Left lobe of liver (tissue), 2 donors: ENCODE data around the gene LSP1. TPM values are rescaled to one million over a fixed set of nuclear protein-coding genes. Genes with fewer than 3 reads are reported as not detected.

Experiments
- ATAC-seq: fragments of 200-7000 bp; cut with Tn5 transposase; one replicate; pipeline ENCODE4 v1.9.1; 2020; ENCODE audit warnings: mild to moderate bottlenecking, moderate library complexity
- DNase-seq: peaks from one replicate; pipeline ENCODE4 v3.0.0-alpha.2; 2020; ENCODE audit warnings: low spot score
- total RNA-seq: library from RNA; stranded (reverse); gene quantifications from one replicate; pipeline ENCODE4 v1.2.1, GENCODE V29; 2021
- donor health status: DM: no; HTN: no; CAD: no; lungs with moderate emphysema.
- donor health status: DM: no; HTN: yes; CAD: no.

The LSP1 gene
- total RNA-seq, 1 donor from 2014 or later: 3.6 TPM

GRCh38 chr11:1926156-1927025, 73.5 kb downstream of the LSP1 start:
- no peak for ATAC-seq
- DNase-seq: no peak

GRCh38 chr11:1927026-1927847, 74.4 kb downstream of the LSP1 start:
- no peak for ATAC-seq
- DNase-seq: no peak

- ATAC-seq: no peak
- no peak for DNase-seq
Observed at GRCh38 chr11:1927848-1928469, 75.1 kb downstream of the LSP1 start.

GRCh38 chr11:1928470-1928890, 75.6 kb downstream of the LSP1 start:
- DNase-seq (no peak), ATAC-seq (no peak)

- DNase-seq (no peak), ATAC-seq (no peak)
Observed at GRCh38 chr11:1928891-1929541, 76.1 kb downstream of the LSP1 start.

- ATAC-seq (no peak), DNase-seq (no peak)
Observed at GRCh38 chr11:1929621-1930461, 77.0 kb downstream of the LSP1 start.

- no peak for ATAC-seq
- no peak for DNase-seq
Observed at GRCh38 chr11:1930462-1930830, 77.6 kb downstream of the LSP1 start.

GRCh38 chr11:1931341-1932104, 78.6 kb downstream of the LSP1 start:
- ATAC-seq (no peak), DNase-seq (no peak)

GRCh38 chr11:1932105-1932480, 79.2 kb downstream of the LSP1 start:
- DNase-seq (no peak), ATAC-seq (no peak)

- ATAC-seq: no peak
- no peak for DNase-seq
Observed at GRCh38 chr11:1932681-1933080, 79.8 kb downstream of the LSP1 start.

- DNase-seq (no peak), ATAC-seq (no peak)
Observed at GRCh38 chr11:1933416-1934334, 80.8 kb downstream of the LSP1 start.

GRCh38 chr11:1934335-1935155, 81.7 kb downstream of the LSP1 start:
- DNase-seq: no peak
- no peak for ATAC-seq

GRCh38 chr11:1935156-1936071, 82.5 kb downstream of the LSP1 start:
- ATAC-seq (no peak), DNase-seq (no peak)

- no peak for ATAC-seq
- DNase-seq: no peak
Observed at GRCh38 chr11:1936072-1936780, 83.3 kb downstream of the LSP1 start.

GRCh38 chr11:1936781-1937615, 84.1 kb downstream of the LSP1 start:
- no peak for ATAC-seq

More at GRCh38 chr11:1936781-1937615, 84.1 kb downstream of the LSP1 start:
- no peak for DNase-seq
